NCI-H510A treated with DMSO at 0.1 percent for 48 hours (cell line): ENCODE measurements around the gene MTFR1L.

Experiments used
- DNase-seq: peaks from one replicate; lab custom pipeline; 2025; lab: John Stamatoyannopoulos, UW

The MTFR1L gene

DNA sequence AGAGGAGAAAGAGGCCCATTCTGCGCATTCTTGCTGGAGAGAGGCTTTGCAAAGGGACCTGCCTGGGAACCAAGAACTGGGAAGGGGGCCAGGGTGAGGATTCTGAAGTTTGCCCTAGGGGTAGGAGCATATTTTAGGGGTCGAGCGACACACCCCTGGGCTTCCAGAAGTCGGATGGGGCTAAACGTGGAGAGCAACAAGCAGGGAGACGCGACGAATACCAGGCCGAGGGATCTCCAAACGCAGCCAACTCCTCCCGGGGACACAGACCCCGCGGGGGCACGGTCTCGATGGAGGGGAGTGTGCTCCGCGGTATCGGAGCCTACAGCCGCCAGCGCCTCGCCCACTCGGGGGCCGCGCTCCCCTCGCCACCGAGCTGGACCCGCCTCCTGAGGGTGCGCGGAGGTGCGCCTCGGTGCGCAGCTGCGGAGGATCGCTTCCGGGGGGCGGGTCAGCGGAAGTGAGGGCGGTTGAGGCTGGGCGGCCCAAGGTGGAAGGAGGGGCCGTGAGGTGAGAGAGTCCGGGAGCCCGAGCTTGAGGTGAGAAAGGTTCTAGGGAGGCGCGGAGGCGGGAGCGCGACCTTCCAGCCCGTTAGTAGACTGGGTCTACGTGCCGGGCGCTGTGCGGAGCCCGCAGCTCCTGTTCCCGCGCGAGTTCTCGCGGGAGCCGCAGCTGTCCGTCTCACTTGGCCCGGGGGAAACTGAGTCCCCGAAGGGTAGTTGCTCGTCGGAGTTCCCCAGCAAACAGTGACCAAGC is at the start of gene MTFR1L:
MTFR1L (plus strand) TSS at position 464 of the 756 bp plus-strand sequence. CDS start 3,151 bp downstream, outside the sequence.
- peak; percentile 64 for DNase-seq

- no peak for DNase-seq
Measured at GRCh38 chr1:25770541-25771220, 49.1 kb upstream of the MTFR1L start.

DNA sequence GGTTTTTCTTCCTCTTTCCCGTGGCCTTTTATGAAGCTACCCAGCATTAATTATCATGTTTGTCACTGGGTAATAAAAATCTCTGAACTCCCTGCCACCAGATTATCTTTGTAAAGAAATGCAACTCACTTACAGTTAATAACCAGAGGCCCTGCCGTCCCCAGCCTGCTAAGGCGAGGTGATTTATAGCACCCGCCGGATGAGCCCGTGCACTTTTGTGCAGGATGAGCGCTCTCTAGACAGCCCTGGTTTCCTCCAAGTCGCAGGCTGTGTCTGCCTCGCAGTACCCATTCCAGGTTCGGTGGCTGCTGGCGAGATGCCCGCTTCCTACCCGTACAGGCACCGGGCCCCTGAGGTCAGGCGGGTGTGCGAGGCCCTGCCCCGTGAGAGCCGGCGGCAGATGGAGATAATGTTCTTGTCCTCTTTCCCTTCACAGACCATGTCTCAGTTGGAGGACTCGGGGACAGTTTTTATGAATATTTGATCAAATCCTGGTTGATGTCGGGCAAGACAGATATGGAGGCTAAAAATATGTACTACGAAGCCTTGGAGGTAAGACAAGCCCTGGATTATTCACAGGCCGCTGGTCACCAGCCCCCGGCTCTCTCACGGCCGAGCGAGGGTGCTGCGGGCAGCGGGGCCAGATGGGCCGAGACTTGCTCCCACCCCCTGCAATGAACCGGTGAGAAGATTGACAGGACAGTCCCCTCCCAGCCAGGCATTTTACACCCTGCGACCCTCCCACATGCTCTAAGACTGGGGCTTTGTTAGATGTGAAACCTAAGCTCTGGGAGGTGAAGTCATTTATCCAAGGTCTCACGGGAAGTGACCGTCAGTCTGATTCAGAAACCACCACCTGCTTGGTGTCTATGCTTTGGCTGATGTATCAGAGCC is 48.3 kb upstream of the MTFR1L start:
- peak; percentile 24 for DNase-seq

DNA sequence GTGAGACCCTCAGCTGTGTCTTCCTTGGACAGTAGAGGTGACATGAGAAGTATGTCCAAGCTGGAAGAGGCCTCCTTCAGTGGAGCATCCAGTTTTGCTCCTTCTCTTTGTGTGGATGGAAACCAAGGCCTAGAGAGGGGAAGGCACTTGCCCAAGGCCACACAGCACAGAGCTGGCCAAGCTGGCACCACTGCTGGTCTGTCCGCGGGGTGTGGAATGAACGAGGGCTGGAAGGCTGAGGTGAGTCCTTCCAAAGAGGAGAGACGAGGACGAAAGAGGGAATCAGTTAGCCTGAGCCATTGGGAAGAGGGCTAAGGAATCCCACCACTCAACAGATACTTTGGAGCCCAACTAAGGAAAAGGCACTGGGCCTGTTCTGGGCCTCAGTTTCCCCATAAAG is 47.6 kb upstream of the MTFR1L start:
- no peak for DNase-seq

DNA sequence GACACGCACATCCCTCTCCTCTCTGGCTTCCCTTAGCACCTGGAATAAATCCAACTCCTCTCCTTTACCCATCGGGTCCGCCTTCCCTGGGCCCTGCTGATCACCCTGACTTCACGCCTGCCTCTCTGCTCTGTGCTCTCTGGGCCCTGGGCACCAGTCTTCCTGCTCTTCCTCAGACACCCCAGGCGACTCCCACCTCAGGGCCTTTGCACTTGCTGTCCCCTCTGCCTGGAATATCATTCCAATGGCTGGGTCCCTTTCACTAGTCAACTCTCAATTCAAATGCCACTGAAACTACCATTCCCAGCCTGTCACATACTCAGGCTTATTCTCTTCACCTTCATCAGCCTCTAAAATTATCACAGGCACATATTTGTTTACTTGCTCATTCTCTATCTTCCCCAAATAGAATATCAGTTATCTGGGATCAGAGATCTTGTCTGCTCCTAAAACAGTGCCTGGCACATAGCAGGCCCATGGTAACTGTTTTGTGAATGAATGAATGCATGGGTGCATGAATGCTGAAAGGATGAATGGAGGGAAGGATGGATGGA is 47.0 kb upstream of the MTFR1L start:
- DNase-seq: no peak

- DNase-seq: no peak
Measured at GRCh38 chr1:25773441-25774125, 46.2 kb upstream of the MTFR1L start.

- no peak for DNase-seq
Measured at GRCh38 chr1:25774206-25774803, 45.4 kb upstream of the MTFR1L start.

DNA sequence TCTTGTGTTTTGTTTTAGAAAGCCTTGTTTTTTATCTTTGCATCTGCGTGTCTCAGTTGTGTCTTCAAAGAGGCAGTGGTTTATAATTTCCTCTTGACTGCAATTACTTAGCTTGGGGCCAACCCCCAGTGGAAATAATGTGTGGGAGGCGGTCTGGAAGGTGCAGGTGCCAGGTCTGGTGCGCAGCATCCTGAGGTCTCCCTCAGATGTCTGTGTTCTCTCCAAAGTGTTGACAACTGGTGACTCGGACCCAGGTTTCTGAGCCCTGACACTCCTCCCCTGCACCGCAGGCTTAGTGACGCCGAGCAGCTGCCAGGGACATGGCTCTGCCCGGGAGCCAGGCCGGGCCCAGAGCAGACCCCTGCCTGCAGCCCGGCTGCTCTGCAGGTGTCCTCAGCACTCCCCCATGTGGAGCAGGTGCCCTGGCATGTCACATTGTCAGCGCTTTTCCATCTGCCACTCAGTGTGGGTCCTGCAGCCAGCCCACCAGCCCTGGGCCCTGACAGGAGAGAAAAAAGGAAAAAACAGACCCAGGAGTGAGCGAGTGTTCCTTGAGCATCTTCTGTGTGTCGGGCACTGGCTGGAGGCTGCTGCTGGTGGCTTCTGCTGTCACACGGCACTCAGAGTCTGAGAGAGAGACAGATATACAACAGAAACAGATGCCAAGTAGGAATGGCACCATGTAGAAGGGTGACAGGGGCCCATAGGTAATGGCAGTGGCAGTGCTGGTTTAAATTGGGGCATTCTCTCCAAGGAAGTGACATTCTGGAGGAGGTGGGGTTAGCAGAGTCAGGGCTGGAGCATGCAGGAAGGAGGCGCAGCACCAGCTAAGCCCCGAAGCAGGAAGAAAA is 44.6 kb upstream of the MTFR1L start:
- DNase-seq: peak; percentile 11

- DNase-seq: no peak
Measured at GRCh38 chr1:25779388-25779787, 40.4 kb upstream of the MTFR1L start.

DNA sequence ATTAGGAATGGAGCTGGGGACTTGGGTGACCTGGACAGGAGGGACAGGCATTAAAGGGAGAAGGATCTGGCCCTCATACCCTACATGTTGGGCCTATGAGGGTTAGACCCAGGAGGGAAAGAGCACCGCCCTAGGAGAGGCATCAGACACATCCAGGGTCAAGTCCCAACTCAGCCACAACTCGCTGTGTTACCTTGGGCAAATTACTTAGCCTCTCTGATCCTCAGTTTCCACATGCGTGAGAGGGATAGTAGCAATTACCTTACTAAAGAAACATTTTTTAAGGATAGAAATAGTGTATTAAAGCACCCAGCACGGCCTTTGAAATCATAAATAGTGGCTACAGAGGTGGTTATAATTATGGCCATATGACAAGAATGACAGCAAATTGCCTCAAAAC is 39.9 kb upstream of the MTFR1L start:
- no peak for DNase-seq

- DNase-seq: peak; percentile 32
Measured at GRCh38 chr1:25780318-25781129, 39.2 kb upstream of the MTFR1L start.

GRCh38 chr1:25781130-25781433 is 38.7 kb upstream of the MTFR1L start:
- no peak for DNase-seq

- DNase-seq: no peak
Measured at GRCh38 chr1:25782608-25783201, 37.0 kb upstream of the MTFR1L start.

DNA sequence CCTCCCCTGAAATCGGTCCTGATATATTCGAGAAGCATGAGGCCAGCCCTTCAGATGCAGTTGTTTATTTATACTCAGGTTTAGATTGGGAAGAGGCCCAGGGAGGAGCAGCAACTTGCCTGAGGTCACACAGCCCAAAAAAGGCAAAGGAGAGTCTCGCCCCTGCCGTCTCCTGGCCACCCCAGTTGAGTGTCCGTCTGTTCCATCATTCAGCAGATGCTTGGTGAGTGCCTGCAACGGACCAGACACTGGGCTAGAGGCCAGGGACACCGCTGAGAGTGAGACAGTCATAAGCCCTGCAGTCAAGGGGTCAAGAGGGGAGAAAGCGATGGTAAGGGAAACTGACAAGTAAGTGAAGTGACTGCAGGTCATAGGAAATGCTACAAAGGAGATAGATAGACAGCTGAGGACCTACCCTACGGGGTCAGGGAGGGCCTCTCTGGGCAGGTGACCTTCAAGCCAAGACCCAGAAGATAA is 35.1 kb upstream of the MTFR1L start:
- DNase-seq: no peak

- DNase-seq: no peak
Measured at GRCh38 chr1:25785333-25786067, 34.3 kb upstream of the MTFR1L start.

- no peak for DNase-seq
Measured at GRCh38 chr1:25786887-25787759, 32.6 kb upstream of the MTFR1L start.

GRCh38 chr1:25787760-25788166 is 32.0 kb upstream of the MTFR1L start:
- no peak for DNase-seq
